Caki2 (cell line): ENCODE data around the gene ARV1. TPM values are rescaled to one million over a fixed set of nuclear protein-coding genes. Genes with fewer than 3 reads are reported as not detected.
A peak's percentile ranks its signal among the peaks of the same experiment; 100 is the strongest.
"Not testable (repeated sequence)": the region's sequence is repeated elsewhere in the genome, so short reads cannot be mapped to it uniquely, and the experiment has no call there.

Experiments used
- DNase-seq: peaks from one replicate; pipeline ENCODE4 v3.0.0-alpha.2; 2015; ENCODE audit warnings: low read depth
- in situ Hi-C: cut with HindIII; loops from 2 replicates; pipeline ENCODE4 v1.10.0; 2016; ENCODE audit warnings: low sequenced_read_pairs, low pct_unique_long_range_greater_than_20kb, mixed read lengths
- total RNA-seq: library from RNA; depleted of rRNA; stranded (reverse); fragments of >200 nt; shearing (Covaris generic); gene quantifications from 2 replicates; pipeline ENCODE4 v1.2.3, GENCODE V29; 2014; ENCODE audit warnings: low replicate concordance

Gene ARV1
- total RNA-seq, 1 experiment from 2014 or later: 20.8 TPM

DNA sequence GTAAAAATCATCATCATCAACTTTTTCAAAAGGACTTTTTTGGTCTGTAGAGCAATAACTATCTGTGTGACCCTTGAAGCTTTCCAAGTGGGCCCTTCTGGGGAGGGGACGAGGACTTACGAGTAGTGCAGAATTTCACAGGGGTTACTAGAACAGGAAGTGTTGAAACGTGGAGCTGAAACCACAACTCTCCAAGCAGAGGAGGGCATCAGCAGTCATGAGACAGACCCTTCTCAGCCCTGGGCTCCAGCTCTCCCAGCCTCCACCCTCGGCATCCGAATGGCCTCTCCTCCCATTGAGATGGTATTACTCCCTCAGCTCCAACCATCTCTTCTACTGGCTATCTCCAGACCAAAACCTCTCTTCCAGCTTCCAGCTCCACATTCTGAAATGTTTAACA is 57.5 kb downstream of the ARV1 start:
- in situ Hi-C loops: no loop called here

DNA sequence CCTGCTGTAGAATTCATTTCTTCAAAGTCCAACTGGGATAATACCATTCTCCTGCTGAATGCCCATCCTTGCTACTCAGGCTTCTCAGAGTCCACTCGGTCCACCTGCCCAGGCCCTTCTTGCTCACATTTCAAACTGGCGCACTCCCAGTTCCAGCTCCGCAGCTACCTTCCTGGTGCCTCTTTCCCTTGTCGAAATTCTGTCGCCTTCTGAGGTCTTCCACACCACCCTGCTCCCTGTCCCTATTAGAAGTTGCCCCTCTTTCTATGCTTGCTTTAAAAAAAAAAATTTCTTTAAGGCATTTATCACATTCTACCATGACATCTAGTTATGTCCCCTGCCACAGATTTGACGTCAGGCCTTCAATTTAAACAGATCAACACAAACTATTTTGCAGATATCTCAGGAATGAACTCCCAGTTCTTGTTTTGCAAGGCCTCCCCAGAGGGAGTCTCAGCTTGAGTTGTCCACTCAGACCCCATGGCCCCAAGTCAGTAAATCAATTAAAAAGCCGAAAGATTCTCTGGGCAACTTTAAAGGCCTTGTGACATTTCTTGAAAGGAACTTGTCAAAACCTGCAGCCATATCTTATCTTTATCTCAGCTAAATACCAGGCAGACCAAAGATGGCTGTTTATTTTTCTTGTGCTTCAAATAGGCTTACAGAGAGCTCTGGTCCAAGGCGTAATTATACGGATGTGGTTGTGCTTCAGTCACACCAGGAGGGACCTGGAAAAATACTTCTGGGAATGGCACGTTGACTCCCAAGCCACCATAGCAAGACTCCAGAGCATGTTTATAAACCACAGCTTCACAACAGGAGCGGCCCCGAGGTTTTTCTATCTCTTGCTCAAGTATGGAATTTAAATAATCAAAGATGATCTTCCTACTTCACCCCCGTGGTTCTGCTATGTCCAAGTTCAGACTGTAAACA is 59.0 kb downstream of the ARV1 start:
- in situ Hi-C loops: no loop called here

More for the DNA sequence above, 57.5 kb downstream of the ARV1 start:
- DNase-seq: no peak

DNA sequence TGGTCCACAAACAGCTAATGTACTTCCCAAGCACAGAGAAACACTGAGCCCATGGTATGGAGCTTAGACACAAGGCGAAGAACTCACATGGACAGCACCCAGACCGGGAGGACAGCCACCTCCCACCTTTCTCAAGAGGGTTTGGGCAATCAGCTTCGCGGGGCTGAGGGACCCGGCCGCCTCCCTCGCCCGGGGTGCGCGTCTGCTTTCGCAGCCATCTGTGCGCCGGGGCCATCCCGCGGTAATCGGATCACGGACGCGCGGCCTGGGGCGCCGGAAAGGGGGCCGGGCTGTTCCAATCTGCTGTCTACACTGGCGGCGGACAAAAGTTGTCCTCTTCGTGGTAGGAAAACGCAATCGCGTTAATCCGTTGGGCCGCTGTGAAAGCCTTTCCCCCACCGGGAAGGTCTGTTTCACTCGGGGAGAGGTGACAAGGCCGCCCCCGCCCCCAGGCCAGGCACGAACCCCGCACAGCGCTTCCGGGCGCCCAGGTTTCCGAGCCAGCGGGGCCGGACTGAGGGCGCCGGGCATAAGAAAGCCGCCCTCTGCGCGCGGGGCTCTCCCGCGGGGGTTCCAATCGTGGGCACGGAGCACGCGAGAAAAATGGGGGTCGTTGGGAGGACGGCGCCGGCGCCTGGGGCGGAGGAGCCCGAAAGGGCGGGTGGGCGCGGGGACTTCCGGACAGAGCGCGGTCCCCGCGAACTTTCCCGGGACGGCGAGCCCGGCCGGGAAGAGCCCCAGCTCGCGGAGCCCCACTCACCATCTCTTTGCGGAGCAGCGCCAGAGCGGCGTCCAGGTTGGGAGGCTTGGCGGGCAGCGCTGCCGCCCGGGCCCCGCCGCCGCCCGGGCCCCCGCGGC is 60.5 kb downstream of the ARV1 start:
- in situ Hi-C loops: no loop called here

More for the DNA sequence above, 59.0 kb downstream of the ARV1 start:
- DNase-seq: no peak

DNA sequence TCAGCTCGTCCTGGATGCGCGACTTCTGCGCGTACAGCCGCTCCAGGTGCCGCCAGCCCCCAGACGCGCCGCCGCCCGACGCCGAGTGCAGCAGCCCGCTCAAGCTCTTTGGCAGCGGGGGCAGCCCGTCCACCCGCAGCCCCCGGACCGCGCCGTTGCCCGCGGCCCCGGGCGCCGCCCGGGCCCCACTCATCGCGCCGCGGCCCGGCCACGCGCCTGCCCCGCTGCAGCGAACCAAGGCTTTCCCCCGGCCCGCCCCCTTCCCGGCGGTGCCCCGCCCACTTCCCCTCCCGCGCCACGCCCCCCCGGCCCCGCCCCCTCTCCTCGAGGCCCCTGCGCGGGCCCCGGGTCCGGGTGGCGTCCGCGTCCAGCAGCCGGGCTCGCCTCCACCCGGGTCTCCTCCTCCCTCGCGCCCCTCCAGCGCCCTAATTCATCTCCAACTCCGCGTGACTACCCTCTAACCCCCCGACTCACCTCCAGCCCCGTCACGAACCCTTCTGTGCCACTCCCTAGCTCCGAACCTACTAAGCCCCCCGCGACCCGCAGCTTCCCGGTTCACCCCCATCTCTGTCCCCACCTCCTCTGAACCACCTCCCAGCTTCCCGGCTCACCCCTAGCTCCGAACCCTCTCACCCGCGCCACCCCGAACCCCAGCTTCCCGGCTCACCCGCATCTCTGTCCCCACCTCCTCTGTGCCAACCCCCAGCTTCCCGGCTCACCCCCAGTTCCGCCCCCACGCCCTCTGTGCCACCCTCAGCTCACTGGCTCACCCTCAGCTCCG is 61.3 kb downstream of the ARV1 start, which contains the start of gene FAM89A:
TSS of gene FAM89A (minus strand) at position 236 of the 781 bp plus-strand sequence. CDS start at position 193, 43 bp downstream.
- DNase-seq: no peak
- in situ Hi-C loops: no loop called here

More for the DNA sequence above, 60.5 kb downstream of the ARV1 start:
- DNase-seq: peak; percentile 34

DNA sequence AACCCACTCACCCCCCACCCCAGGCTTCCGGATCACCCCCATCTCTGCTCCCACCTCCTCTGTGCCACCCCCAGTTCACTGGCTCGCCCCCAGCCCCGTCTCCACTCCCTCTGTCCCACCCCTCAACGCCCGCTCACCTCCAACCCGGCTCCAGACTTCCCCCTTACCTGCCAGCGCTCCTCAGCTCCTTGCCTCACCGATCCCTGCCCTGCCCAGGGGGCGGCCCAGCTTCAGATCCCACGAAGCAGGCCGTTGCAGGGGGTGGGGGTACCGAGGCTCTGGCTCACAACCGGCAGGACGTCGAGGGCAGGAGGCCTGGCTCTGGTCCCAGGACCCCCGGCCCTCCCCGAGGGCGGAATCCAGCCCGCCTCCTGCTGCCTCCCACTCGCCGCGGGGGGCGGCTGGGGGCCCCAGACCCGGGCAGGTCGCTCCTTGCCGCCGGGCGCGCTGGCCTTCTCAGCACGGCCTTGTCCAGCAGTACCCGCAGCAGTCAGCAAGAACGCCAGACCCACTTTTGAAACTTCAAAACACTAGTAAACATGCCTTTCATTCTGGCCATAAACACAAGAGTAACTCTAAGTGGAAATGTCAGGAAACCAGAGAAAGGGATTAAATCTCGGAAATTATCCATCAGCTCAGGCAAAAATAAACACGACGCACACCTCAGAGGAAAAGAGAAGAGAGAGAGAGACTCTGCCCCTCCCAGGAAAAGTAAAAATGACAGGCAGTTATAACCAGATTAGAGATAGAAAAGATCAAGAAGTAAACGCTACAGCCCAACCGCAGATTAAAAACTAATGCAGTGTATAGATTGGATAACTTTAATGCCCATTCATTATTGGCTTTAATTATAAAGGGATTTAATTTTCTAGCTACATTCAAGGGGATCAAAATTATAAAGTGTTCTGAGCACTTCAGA is 62.2 kb downstream of the ARV1 start:
- in situ Hi-C loops: no loop called here
- DNase-seq: no peak

DNA sequence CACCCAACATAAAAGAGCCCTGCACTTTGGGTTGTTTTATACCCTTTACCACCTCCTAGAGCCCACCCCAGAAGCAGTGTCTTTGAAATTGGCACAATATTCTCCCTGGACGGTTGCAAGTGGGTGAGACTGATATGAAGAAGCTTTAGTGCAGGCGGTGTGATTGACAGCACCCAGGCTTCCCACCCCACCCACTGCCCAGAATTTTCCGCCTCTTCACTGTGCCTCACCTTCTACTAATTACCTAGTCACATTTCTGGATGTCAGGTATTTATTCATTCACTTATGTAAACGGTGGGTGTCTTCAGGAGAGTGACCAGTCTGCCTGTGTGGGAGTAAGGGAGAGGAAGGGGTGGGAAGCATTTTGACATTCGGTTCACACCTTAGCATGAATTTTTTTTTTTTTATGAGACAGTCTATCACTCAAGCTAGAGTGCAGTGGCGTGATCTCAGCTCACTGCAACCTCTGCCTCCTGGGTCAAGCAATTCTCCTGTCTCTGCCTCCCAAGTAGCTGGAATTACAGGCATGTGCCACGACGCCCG is 62.9 kb downstream of the ARV1 start:
- no peak for DNase-seq
- in situ Hi-C loops: no loop called here

DNA sequence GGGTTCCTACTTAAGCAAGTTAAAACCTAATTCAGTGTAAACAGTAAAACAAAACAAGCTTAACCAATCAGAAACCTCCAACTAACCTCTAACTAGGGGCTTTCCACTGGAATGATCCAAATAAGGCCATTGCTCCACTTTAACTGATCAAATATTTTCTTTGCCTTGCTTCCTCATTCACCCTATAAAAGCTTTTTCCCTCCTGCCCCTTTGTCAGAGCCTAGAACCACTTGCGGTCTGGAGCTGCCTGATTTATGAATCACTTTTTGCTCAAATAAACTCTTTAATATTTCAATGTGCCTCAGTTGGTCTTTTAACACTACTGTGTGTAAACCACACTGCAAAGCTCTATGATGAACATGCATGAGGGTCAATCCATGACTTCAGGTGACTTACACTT is 65.7 kb downstream of the ARV1 start:
- DNase-seq: no peak
- in situ Hi-C loops: no loop called here

DNA sequence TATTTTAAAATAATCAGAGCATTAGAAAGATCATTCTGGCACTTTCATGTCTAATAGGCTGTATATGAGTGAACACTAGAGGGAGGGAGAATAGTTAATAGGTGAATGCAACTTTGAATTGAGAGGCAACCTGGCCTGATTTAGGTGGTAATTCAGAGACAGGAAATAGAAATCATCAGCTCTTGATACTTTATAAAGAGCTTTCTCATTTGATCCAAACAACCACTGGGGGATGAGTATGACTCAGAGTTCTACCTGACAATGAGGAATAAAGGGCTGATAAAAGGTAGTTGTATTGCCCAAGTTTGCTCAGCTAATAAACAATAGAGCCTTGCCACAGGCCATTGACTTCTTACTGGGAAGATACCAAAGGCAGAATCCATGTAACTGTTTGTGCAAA is 66.4 kb downstream of the ARV1 start:
- DNase-seq: no peak
- in situ Hi-C loops: no loop called here

DNA sequence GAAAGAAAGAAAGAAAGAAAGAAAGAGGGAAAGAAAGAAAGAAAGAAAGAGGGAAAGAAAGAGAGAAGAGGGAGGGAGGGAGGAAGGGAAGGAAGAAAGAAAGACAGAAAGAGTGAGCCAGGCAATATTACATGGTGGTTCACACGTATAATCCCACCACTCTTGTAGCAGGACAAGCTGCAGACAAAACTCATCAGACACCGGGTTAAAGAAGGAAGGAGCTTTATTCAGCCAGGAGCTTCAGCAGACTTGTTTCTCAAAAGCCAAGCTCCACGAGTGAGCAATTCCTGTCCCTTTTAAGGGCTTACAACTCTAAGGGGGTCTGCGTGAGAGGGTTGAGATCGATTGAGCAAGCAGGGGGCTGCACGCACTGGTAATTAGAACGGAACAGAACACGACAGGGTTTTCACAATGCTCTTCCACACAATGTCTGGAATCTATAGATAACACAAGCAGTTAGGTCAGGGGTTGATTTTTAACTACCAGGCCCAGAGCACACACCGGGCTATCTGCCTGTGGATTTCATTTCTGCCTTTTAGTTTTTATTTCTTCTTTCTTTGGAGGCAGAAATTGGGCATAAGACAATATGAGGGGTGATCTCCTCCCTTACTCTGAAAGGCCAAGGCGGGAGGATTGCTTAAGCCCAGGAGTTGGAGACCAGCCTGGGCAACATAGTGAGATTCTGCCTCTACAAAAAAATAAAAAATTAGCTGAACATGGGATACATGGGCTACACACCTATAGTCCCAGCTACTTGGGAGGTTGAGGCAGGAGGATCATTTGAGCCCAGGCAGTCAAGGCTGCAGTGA is 67.2 kb downstream of the ARV1 start:
- DNase-seq, in situ Hi-C loops: not testable (repeated sequence)

DNA sequence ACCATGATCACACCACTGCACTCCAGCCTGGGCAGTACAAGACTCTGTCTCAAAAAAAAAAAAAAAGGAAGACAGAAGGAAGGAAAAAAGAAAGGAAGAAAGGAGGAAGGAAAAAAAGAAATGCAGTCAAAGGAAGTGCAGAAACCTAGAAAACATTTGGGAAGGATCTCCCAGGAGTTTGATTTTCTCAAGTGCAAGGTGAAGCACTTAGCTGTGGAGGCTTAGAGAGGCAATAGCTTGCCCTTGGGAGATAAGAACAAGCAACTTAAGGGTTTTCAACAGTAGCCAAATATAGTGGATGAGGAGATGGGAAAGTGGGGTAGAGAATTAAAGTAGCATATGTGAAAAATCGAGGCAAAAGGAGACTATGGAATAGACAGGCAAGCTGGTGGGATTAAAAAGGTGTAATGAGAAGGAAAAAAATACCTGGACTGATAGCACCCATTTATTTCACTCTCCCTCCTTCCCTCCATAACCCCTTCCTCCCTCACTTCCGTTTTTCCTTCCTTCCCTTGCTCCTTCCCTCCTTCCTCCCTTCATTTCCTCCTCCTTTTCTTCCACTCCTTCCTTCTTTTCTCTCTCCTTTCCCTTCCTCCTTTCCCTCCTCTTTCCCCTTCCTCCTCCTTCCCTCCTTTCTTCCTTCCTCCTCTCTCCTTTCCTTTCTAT is 68.0 kb downstream of the ARV1 start:
- in situ Hi-C loops: no loop called here
- DNase-seq: no peak

DNA sequence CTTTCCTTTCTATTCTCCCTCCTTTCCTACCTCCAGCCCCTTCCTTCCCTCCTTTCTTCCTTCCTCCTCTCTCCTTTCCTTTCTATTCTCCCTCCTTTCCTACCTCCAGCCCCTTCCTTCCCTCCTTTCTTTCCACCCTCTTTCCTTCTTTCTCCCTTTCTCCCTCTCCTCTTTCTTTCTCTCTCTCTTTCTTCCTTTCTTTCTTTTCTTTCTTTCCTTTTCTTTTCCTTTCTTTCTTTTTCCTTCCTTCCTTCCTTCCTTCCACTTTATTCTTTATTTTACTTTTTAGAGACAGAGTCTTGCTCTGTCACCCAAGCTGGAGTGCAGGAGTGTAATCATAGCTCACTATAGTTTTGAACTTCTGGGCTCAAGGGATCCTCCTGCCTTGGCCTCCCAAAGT is 68.6 kb downstream of the ARV1 start:
- DNase-seq, in situ Hi-C loops: not testable (repeated sequence)

DNA sequence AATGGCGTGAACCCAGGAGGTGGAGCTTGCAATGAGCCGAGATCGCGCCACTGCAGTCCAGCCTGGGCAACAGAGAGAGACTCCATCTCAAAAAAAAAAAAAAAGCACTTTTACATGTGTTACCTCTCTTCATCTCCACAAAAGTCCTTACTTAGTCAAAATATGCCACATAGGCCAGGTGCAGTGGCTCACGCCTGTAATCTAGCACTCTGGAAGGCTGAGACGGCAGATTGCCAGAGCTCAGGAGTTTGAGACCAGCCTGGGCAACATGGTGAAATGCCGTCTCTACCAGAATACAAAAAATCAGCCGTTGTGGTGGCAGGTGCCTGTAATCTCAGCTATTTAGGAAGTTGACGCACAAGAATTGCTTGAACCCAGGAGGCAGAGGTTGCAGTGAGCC is 69.5 kb downstream of the ARV1 start:
- in situ Hi-C loops, DNase-seq: not testable (repeated sequence)

DNA sequence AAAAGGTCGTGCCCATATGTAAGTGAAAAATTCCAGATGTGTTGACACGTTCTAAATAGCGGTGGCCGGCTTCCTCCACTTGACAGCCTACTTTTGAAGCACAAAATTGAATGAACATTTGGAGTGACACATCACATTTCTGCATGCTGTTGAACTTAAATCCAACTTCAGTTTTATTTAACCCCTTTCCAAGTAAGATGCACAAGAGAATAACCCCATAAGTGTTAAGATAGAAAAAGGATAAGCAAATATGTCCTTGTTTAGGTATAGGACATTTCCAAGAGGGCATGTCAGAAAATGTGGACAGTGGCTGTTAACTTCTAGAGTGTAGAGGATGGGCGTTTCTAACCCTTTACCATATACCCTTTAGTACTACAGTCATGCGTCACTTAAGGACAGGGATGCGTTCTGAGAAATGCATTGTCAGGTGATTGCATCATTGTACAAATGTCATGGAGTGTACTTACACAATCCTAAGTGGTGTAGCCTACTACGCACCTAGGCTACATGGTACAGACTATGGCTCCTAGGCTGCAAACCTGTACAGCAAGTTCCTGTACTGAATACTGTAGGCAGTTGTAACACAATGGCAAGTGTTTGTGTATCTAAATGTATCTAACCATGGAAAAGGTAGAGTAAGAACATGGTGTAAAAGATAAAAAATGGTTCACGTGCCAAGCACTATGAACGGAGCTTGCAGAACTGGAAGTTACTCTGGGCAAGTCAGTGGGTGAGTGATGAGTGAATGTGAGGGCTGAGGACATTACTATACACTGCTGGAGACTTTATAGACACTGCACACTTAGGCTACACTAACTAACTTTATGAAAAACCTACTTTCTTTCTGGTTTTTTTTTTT is 70.5 kb downstream of the ARV1 start:
- no peak for DNase-seq
- in situ Hi-C loops: no loop called here
